GM12878 (cell line): Measurements from ENCODE around the gene KIF2A. TPM values are rescaled to one million over a fixed set of nuclear protein-coding genes. Genes with fewer than 3 reads are reported as not detected.
A peak's percentile ranks its signal among the peaks of the same experiment; 100 is the strongest.

ENCODE experiments used
- ATAC-seq: fragments of 200-7000 bp; cut with Tn5 transposase; 3 replicates; pipeline ENCODE4 v1.9.1; 2020; ENCODE audit warnings: mild to moderate bottlenecking, moderate library complexity
- BruUV-seq: library from RNA; stranded (reverse); fragments of 400-500 nt; replicated peaks from 2 replicates; lab custom pipeline; 2021; lab: Mats Ljungman, UMichigan
- CTCF ChIA-PET: fragments of 300-600 bp; sonication (Branson Sonifier 250); formaldehyde crosslinking; extraction: SDS; loops from one replicate; lab custom pipeline; 2021; ENCODE audit warnings: inconsistent platforms; lab: Yijun Ruan, JAX
- POLR2A ChIA-PET: fragments of 350-600 bp; formaldehyde crosslinking; extraction: SDS; loops from one replicate; lab custom pipeline; 2021; ENCODE audit warnings: inconsistent platforms; lab: Charles Lee
- RAD21 ChIA-PET: fragments of 300-600 bp; sonication (Branson Sonifier 250); formaldehyde crosslinking; loops from one replicate; lab custom pipeline; 2023; ENCODE audit warnings: antibody characterized with exemption; ENCODE audit not compliant: unreplicated experiment; lab: Charles Lee
- SMC1A ChIA-PET: fragments of 300-600 bp; sonication (Branson Sonifier 250); formaldehyde crosslinking; loops from one replicate; lab custom pipeline; 2023; ENCODE audit not compliant: unreplicated experiment, uncharacterized antibody; lab: Charles Lee
- DNase-seq: peaks from one replicate; pipeline ENCODE4 v3.0.0-alpha.2; 2011; ENCODE audit warnings: low read depth, low spot score
- FAIRE-seq: peaks from 3 replicates; lab custom pipeline; 2011; peaks lifted over from hg19 to GRCh38; lab: Jason Lieb, UNC
- H2AFZ ChIP-seq: 2 replicates; pipeline ENCODE4 v1.6.0; 2011; ENCODE audit warnings: low read depth, low read length, control low read depth; ENCODE audit not compliant: control insufficient read depth
- H3K27ac ChIP-seq: 2 replicates; pipeline ENCODE4 v1.5.1; 2011; ENCODE audit warnings: control low read depth; ENCODE audit not compliant: control insufficient read depth, insufficient read depth
- H3K27me3 ChIP-seq, 2 experiments: replicated peaks in 1 of 2; 2 replicates each; pipeline versions ENCODE4 v1.6.0 to v1.6.1; 2011; ENCODE audit warnings: low read length in 1 of 2; ENCODE audit not compliant: control insufficient read depth in 2 of 2, insufficient read depth in 2 of 2
- H3K36me3 ChIP-seq, 2 experiments: 2 replicates each; pipeline ENCODE4 v1.5.1; 2011; ENCODE audit warnings: low read length in 1 of 2; ENCODE audit not compliant: control insufficient read depth in 2 of 2, insufficient read depth in 2 of 2
- H3K4me1 ChIP-seq: 2 replicates; pipeline ENCODE4 v1.6.1; 2011; ENCODE audit warnings: mild to moderate bottlenecking, low read length, moderate library complexity, mixed read lengths; ENCODE audit not compliant: control insufficient read depth, insufficient read depth
- H3K4me2 ChIP-seq: 2 replicates; pipeline ENCODE4 v1.6.0; 2011; ENCODE audit warnings: control low read depth; ENCODE audit not compliant: control insufficient read depth, insufficient read depth
- H3K4me3 ChIP-seq: fragments of 200-600 bp; sonication (generic); 2 replicates; pipeline ENCODE4 v1.5.1; 2016
- H3K79me2 ChIP-seq: 2 replicates; pipeline ENCODE4 v1.6.0; 2011; ENCODE audit warnings: low read length; ENCODE audit not compliant: control insufficient read depth, insufficient read depth
- H3K9ac ChIP-seq: 2 replicates; pipeline ENCODE4 v1.8.0; 2011; ENCODE audit warnings: low read length, control low read depth, mixed read lengths; ENCODE audit not compliant: control insufficient read depth, insufficient read depth
- H3K9me3 ChIP-seq: replicated peaks from 3 replicates; pipeline ENCODE4 v1.5.1; 2011; ENCODE audit warnings: mild to moderate bottlenecking, low read length; ENCODE audit not compliant: control insufficient read depth, insufficient read depth
- H4K20me1 ChIP-seq: 2 replicates; pipeline ENCODE4 v1.6.0; 2011; ENCODE audit not compliant: control insufficient read depth, insufficient read depth
- CBFB ChIP-seq: IDR thresholded peaks from 2 replicates; pipeline ENCODE4 v1.6.1; 2016; ENCODE audit warnings: antibody characterized with exemption, low read depth
- CBX5 ChIP-seq: sonication (generic); IDR thresholded peaks from 2 replicates; pipeline ENCODE4 v1.6.1; 2016; ENCODE audit warnings: low read depth, moderate library complexity, mild to moderate bottlenecking, inconsistent platforms
- CHD1 ChIP-seq: IDR thresholded peaks from 2 replicates; pipeline ENCODE4 v1.6.1; 2012; ENCODE audit warnings: low read depth, low read length, improper control_type of control experiment
- FOXM1 ChIP-seq: IDR thresholded peaks from 2 replicates; pipeline ENCODE4 v1.6.1; 2012; ENCODE audit warnings: low read depth, mild to moderate bottlenecking, inconsistent platforms, low read length, moderate library complexity
- HCFC1 ChIP-seq: fragments of 150-350 bp; IDR thresholded peaks from 2 replicates; pipeline ENCODE4 v1.6.1; 2014; ENCODE audit warnings: low read length
- HDAC2 ChIP-seq: fragments of 200-600 bp; sonication (generic); IDR thresholded peaks from 2 replicates; pipeline ENCODE4 v1.6.1; 2017
- JUNB ChIP-seq: IDR thresholded peaks from 2 replicates; pipeline ENCODE4 v1.6.1; 2016; ENCODE audit warnings: antibody characterized with exemption, mild to moderate bottlenecking
- KDM1A ChIP-seq: fragments of 200-600 bp; sonication (generic); IDR thresholded peaks from 2 replicates; pipeline ENCODE4 v1.6.1; 2016; ENCODE audit warnings: borderline replicate concordance
- NBN ChIP-seq: fragments of 450-650 bp; IDR thresholded peaks from 2 replicates; pipeline ENCODE4 v1.6.1; 2016
- NFIC ChIP-seq: IDR thresholded peaks from 2 replicates; pipeline ENCODE4 v1.6.1; 2012; ENCODE audit warnings: low read depth, mild to moderate bottlenecking, inconsistent platforms, low read length, moderate library complexity
- PAX5 ChIP-seq: IDR thresholded peaks from 2 replicates; pipeline ENCODE4 v1.6.1; 2011; ENCODE audit warnings: low read depth, low read length, borderline replicate concordance
- PML ChIP-seq: IDR thresholded peaks from 2 replicates; pipeline ENCODE4 v1.6.1; 2012; ENCODE audit warnings: low read length, inconsistent platforms
- RAD21 ChIP-seq: IDR thresholded peaks from 2 replicates; pipeline ENCODE4 v1.6.1; 2011; ENCODE audit warnings: mild to moderate bottlenecking, low read depth, low read length, moderate library complexity; ENCODE audit not compliant: insufficient read depth
- RAD51 ChIP-seq: fragments of 450-650 bp; IDR thresholded peaks from 2 replicates; pipeline ENCODE4 v1.6.1; 2016; ENCODE audit warnings: moderate library complexity, mild to moderate bottlenecking, inconsistent platforms
- SMC3 ChIP-seq: IDR thresholded peaks from 2 replicates; pipeline ENCODE4 v1.6.1; 2011; ENCODE audit warnings: low read length, improper control_type of control experiment, borderline replicate concordance
- SRF ChIP-seq, 2 experiments: IDR thresholded peaks; 2 replicates each; pipeline ENCODE4 v1.6.1; 2011; ENCODE audit warnings: low read depth in 2 of 2, low read length in 2 of 2, mild to moderate bottlenecking in 1 of 2, moderate library complexity in 1 of 2
- TCF3 ChIP-seq: IDR thresholded peaks from 2 replicates; pipeline ENCODE4 v1.6.1; 2012; ENCODE audit warnings: low read depth, mild to moderate bottlenecking, low read length, borderline replicate concordance; ENCODE audit not compliant: insufficient read depth
- YBX1 ChIP-seq: fragments of 450-650 bp; IDR thresholded peaks from 2 replicates; pipeline ENCODE4 v1.6.1; 2016; ENCODE audit warnings: antibody characterized with exemption
- ZNF217 ChIP-seq: fragments of 450-650 bp; IDR thresholded peaks from 2 replicates; pipeline ENCODE4 v1.6.1; 2017; ENCODE audit warnings: antibody characterized with exemption, mild to moderate bottlenecking
- WGBS: methylation state at CpG from one replicate; pipeline ENCODE4 v1.1.6; 2016; ENCODE audit warnings: low lambda C conversion rate; ENCODE audit not compliant: insufficient replicate concordance, insufficient coverage; ENCODE audit errors: missing lambda C conversion rate; 5-methylcytosine and 5-hydroxymethylcytosine counted together
- in situ Hi-C: fragments of 300-500 bp; cut with MboI; formaldehyde crosslinking; loops from 9 replicates; pipeline ENCODE4 v1.14.3; 2018; ENCODE audit warnings: mixed read lengths
- intact Hi-C: fragments of 100-400 bp; cut with micrococcal nuclease; formaldehyde crosslinking; loops from one replicate; pipeline ENCODE4 v1.14.2; 2022; ENCODE audit not compliant: unreplicated experiment
- polyA plus RNA-seq, 11 experiments: library from polyadenylated mRNA; depleted of rRNA in 4 of 11; unstranded in 6 of 11; stranded (reverse) in 5 of 11; fragments of >200 nt; fragmentation: Nextera tagmentation in 4 of 11; fragmentation: Illumina TruSeq in 1 of 11; extraction: Ambion mirVana in 4 of 11; extraction: Trizol in 1 of 11; gene quantifications; 1 replicate in 1 of 11; 2 replicates in 10 of 11; pipeline versions ENCODE4 v1.2.1 to v1.2.3, GENCODE V29; 2011 to 2016; ENCODE audit warnings: inconsistent platforms in 2 of 11, missing spikeins in 2 of 11, low read depth in 1 of 11
- total RNA-seq, 4 experiments: library from RNA; depleted of rRNA in 3 of 4; stranded (reverse); fragments of >200 nt in 3 of 4; fragmentation: Illumina TruSeq in 1 of 4; extraction: Trizol in 1 of 4; gene quantifications; 2 replicates each; pipeline versions ENCODE4 v1.2.1 to v1.2.3, GENCODE V29; 2013 to 2021
- TF ChIP-seq, protein P1 (sequence below): fragments of 450-650 bp; IDR thresholded peaks from 2 replicates; pipeline ENCODE4 v1.6.1; 2014; ENCODE audit warnings: mild to moderate bottlenecking

The KIF2A gene
- total and polyA plus RNA-seq, 10 of the 15 experiments (the other 5 are each of a cell fraction or from before 2014, with no cell fraction given), result 35.9 to 124 (median 80.1) TPM

DNA sequence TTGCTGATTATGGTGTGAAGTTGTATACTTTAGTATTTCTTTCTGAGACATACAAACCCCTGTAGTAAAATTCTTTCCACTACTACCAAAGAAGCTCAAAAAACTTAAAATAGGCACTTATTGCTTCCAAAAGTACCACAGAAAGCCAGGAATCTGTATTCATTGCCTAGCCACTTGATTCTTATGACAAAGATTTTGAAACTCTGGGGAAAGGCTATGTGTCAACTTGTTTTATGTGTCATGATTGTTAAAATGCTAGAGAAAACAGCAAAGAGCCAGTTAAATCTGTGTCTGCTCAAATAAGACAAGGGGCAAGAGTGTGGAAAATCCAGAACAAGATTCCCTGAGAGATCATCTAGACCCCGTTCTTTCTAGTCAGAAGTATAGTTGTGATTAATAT, 6.0 kb downstream of the KIF2A start:
- Histone ChIP-seq H3K27me3 (no peaks in the 10 kb centered on the region), H3K79me2 (peaks cover 95% of the 10 kb centered on the region), H3K27ac (no peak overlapping the region; the same call in 1 of the 2 replicates), H2AFZ (no peak overlapping the region), H3K4me1 (peaks cover 3% of the 10 kb centered on the region; the same call in 1 of the 2 replicates), H3K4me3 (peak overlapping the region; percentile 19; the same call in 1 of the 2 replicates), H3K9me3 (no peaks in the 10 kb centered on the region), H3K9ac (no peak overlapping the region), H3K4me2 (peak overlapping the region; percentile 14), H4K20me1 (no peaks in the 10 kb centered on the region; the same call in 1 of the 2 replicates), H3K36me3 (peaks cover 0 to 4% of the 10 kb centered on the region in 2 experiments; a peak in 2 of 4 replicates)
- RAD21 ChIA-PET, result interaction anchor here (1.1 to 1.8 kb wide), 2 partner anchors 18 to 44 kb away, joined by 3 to 5 read pairs; no protein-coding TSS in a partner anchor
- DNase-seq (no peak), FAIRE-seq (no peak), ATAC-seq (no peak)
- no peak for TF ChIP-seq CBX5
- TF ChIP-seq NFIC, result no peak
- TF ChIP-seq YBX1, result no peak
- no peak for TF ChIP-seq ZNF217
- no peak for TF ChIP-seq NBN
- TF ChIP-seq HDAC2, result no peak
- CTCF ChIA-PET, result interaction anchor here (0.6 to 1.1 kb wide), 2 partner anchors 24 to 53 kb away, joined by 3 read pairs; no protein-coding TSS in a partner anchor
- SMC1A ChIA-PET, result interaction anchor here (0.8 to 1.5 kb wide), 4 partner anchors 15 to 87 kb away, joined by 3 to 5 read pairs (median 4); no protein-coding TSS in a partner anchor
- 42% methylated on average over 1 of the region's 1 CpG for WGBS
- intact Hi-C loops (no loop called here), in situ Hi-C loops (no loop called here)
- BruUV-seq, result TSS peak; percentile 0
- POLR2A ChIA-PET, result interaction anchor here (0.5 kb wide), 1 partner anchor 93 kb away, joined by 4 read pairs; no protein-coding TSS in a partner anchor

DNA sequence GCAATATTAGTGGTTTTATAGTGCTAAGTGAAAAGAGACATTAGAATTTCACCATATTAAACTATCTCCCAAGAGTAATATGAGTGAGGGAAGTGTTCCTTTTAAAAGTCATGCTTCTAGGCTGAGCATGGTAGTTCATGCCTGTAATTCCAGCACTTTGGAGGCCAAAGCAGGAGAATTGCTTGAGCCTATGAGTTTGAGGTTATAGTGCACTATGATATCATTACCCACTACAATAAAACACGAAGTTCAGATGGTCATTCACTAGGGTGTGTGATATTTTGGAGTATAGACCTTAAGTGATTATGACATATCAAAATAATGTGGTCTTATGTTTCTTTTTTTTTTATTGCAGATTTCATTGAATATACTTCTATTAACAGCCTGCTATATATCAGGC, 6.7 kb downstream of the KIF2A start:
- no peak for FAIRE-seq
- Histone ChIP-seq H3K9me3 (no peaks in the 10 kb centered on the region), H3K4me3 (no peak overlapping the region), H3K4me1 (peaks cover 3% of the 10 kb centered on the region; the same call in 1 of the 2 replicates), H3K36me3 (peaks cover 0 to 4% of the 10 kb centered on the region in 2 experiments; a peak in 2 of 4 replicates), H3K4me2 (no peak overlapping the region), H3K27me3 (no peaks in the 10 kb centered on the region), H3K79me2 (peaks cover 95% of the 10 kb centered on the region), H2AFZ (no peak overlapping the region), H3K27ac (no peak overlapping the region), H4K20me1 (no peaks in the 10 kb centered on the region; the same call in 1 of the 2 replicates), H3K9ac (no peak overlapping the region)
- in situ Hi-C loops, result no loop called here
- ATAC-seq, result no peak
- no TSS peak for BruUV-seq
- intact Hi-C loops, result no loop called here
- RAD21 ChIA-PET, result interaction anchor here (1.1 kb wide), 1 partner anchor 17 kb away, joined by 3 read pairs; no protein-coding TSS in a partner anchor
- SMC1A ChIA-PET, result interaction anchor here (1.1 kb wide), 1 partner anchor 88 kb away, joined by 5 read pairs; no protein-coding TSS in a partner anchor
- no peak for DNase-seq
- CTCF ChIA-PET, result interaction anchor here (0.6 to 1.1 kb wide), 2 partner anchors 25 to 54 kb away, joined by 3 read pairs; no protein-coding TSS in a partner anchor
- POLR2A ChIA-PET, result interaction anchor here (0.5 kb wide), 1 partner anchor 92 kb away, joined by 4 read pairs; no protein-coding TSS in a partner anchor
- WGBS, result 90% methylated on average over 1 of the region's 1 CpG
- no peak for TF ChIP-seq PML
- no peak for TF ChIP-seq YBX1
- no peak for TF ChIP-seq CHD1
- no peak for TF ChIP-seq JUNB
- TF ChIP-seq TCF3, result no peak
- TF ChIP-seq CBFB, result no peak
- no peak for TF ChIP-seq KDM1A
- no peak for TF ChIP-seq RAD51
- no peak for TF ChIP-seq RAD21
- TF ChIP-seq PAX5, result no peak
- no peak for TF ChIP-seq SRF (IDR thresholded peaks at IDR 0.05; ENCODE audit: low read depth in 2 of 2, low read length in 2 of 2)
- TF ChIP-seq, protein P1, sequence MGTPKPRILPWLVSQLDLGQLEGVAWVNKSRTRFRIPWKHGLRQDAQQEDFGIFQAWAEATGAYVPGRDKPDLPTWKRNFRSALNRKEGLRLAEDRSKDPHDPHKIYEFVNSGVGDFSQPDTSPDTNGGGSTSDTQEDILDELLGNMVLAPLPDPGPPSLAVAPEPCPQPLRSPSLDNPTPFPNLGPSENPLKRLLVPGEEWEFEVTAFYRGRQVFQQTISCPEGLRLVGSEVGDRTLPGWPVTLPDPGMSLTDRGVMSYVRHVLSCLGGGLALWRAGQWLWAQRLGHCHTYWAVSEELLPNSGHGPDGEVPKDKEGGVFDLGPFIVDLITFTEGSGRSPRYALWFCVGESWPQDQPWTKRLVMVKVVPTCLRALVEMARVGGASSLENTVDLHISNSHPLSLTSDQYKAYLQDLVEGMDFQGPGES, result no peak
- no peak for TF ChIP-seq SMC3
- TF ChIP-seq FOXM1, result no peak
- no peak for TF ChIP-seq HCFC1
